ENCODE measurements around the gene CP.

CP gene

DNA sequence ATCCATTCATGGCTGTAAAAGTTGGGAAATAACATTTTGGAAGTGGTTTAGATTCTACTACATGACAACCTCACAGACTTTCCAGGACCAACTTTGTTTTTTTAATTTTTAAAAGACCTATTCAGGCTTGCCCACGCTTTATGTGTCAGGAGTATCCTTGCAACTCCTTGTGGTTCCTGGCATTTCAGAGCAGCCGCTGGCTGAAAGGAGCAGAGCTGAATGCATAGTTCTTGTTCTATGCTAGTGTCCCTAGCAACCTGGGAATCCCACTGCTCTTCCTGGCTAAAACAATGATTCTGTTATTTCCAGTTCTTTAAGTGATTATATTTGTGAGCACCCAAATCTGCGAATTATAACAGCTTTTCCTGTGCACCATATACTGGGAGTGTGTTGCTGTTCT lies 34.9 kb downstream of the CP start:
- no peak overlapping the region for H3K4me2 ChIP-seq (ENCODE audit: insufficient read depth, low read length, poor library complexity, severe bottlenecking)
- H3K27me3 ChIP-seq (ENCODE audit: control insufficient read depth in 3 of 3, insufficient read depth in 3 of 3, low read depth in 1 of 3, low read length in 3 of 3), result no peaks in the 10 kb centered on the region
- DNase-seq (ENCODE audit: low spot score), result no peak
- WGBS, 2 donors (ENCODE audit: extremely low coverage in 2 of 2, insufficient read length in 2 of 2, insufficient replicate concordance in 1 of 2), result no CpG with 5 or more reads among the region's 3 CpGs
- H3K23ac ChIP-seq (ENCODE audit: low read depth, low read length, poor library complexity), result no peak overlapping the region
- H2AK5ac ChIP-seq (ENCODE audit: low read depth, low read length), result no peak overlapping the region
- H3K4ac ChIP-seq (ENCODE audit: low read length), result no peak overlapping the region
- H2BK5ac ChIP-seq (ENCODE audit: low read length), result no peak overlapping the region
- H2AFZ ChIP-seq (ENCODE audit: low read length), result peak overlapping the region; percentile 53
- no peaks in the 10 kb centered on the region for H3K36me3 ChIP-seq (replicated peaks in 1 of 2; ENCODE audit: control insufficient read depth in 2 of 2, insufficient read depth in 2 of 2, low read length in 2 of 2)
- peaks cover 0 to 34% of the 10 kb centered on the region in 2 donors for H3K4me1 ChIP-seq (ENCODE audit: control insufficient read depth in 2 of 2, insufficient read depth in 1 of 2, low read depth in 1 of 2, low read length in 2 of 2)
- H3K79me1 ChIP-seq (ENCODE audit: low read depth, low read length), result no peaks in the 10 kb centered on the region
- H3K18ac ChIP-seq (ENCODE audit: low read length), result no peak overlapping the region
- H4K8ac ChIP-seq (ENCODE audit: low read depth, low read length), result no peak overlapping the region
- no peak overlapping the region for H4K91ac ChIP-seq (ENCODE audit: low read depth, low read length, poor library complexity)
- H2BK120ac ChIP-seq (ENCODE audit: low read depth, low read length), result no peak overlapping the region
- H2BK15ac ChIP-seq (ENCODE audit: low read length), result no peak overlapping the region
- H3K14ac ChIP-seq (ENCODE audit: low read length), result no peak overlapping the region
- no peak overlapping the region for H3K9ac ChIP-seq (ENCODE audit: low read depth, low read length, poor library complexity)
- no peak overlapping the region for H2BK12ac ChIP-seq (ENCODE audit: low read length)
- no peak overlapping the region for H3K27ac ChIP-seq (replicated peaks; ENCODE audit: low read length)
- H3K4me3 ChIP-seq (ENCODE audit: low read length in 2 of 2), result peak overlapping the region in 1 of 2 donors; percentile 0
- peaks cover 0 to 3% of the 10 kb centered on the region in 2 donors for H3K9me3 ChIP-seq (replicated peaks in 1 of 2; ENCODE audit: control insufficient read depth in 2 of 2, insufficient read depth in 1 of 2, low read depth in 1 of 2, low read length in 2 of 2)

DNA sequence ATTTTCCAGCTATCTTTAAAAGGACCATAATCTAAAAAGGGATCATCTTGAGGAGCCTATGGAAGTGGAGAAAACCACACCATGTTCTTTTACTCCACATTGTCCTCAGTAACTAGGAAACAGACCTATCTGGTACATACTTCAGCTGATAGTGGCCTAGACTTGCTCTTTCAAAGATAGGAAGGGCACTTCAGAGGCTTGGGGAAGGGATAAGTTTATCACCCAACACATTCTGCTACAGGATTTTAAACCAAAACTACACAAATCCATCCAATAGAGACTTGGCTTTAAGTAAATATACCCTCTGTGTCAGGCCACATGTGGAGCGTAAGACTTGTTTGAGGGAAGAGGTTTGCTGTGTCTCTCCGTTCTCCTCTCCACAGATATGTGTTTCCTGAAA lies 35.4 kb downstream of the CP start:
- H3K23ac ChIP-seq (ENCODE audit: low read depth, low read length, poor library complexity), result no peak overlapping the region
- H3K4me2 ChIP-seq (ENCODE audit: insufficient read depth, low read length, poor library complexity, severe bottlenecking), result no peak overlapping the region
- no peak for DNase-seq (ENCODE audit: low spot score)
- H3K9ac ChIP-seq (ENCODE audit: low read depth, low read length, poor library complexity), result no peak overlapping the region
- H3K4ac ChIP-seq (ENCODE audit: low read length), result no peak overlapping the region
- H2BK15ac ChIP-seq (ENCODE audit: low read length), result no peak overlapping the region
- no peak overlapping the region for H2AK5ac ChIP-seq (ENCODE audit: low read depth, low read length)
- H2BK120ac ChIP-seq (ENCODE audit: low read depth, low read length), result no peak overlapping the region
- H2BK12ac ChIP-seq (ENCODE audit: low read length), result no peak overlapping the region
- peak overlapping the region; percentile 53 for H2AFZ ChIP-seq (ENCODE audit: low read length)
- H4K91ac ChIP-seq (ENCODE audit: low read depth, low read length, poor library complexity), result no peak overlapping the region
- H3K4me3 ChIP-seq (ENCODE audit: low read length in 2 of 2), result peak overlapping the region in 1 of 2 donors; percentile 0
- H3K27me3 ChIP-seq (ENCODE audit: control insufficient read depth in 3 of 3, insufficient read depth in 3 of 3, low read depth in 1 of 3, low read length in 3 of 3), result no peaks in the 10 kb centered on the region
- WGBS, 2 donors (ENCODE audit: extremely low coverage in 2 of 2, insufficient read length in 2 of 2, insufficient replicate concordance in 1 of 2), result no CpG with 5 or more reads among the region's 2 CpGs
- H3K4me1 ChIP-seq (ENCODE audit: control insufficient read depth in 2 of 2, insufficient read depth in 1 of 2, low read depth in 1 of 2, low read length in 2 of 2), result peaks cover 0 to 34% of the 10 kb centered on the region in 2 donors
- H4K8ac ChIP-seq (ENCODE audit: low read depth, low read length), result no peak overlapping the region
- H3K79me1 ChIP-seq (ENCODE audit: low read depth, low read length), result no peaks in the 10 kb centered on the region
- no peaks in the 10 kb centered on the region for H3K36me3 ChIP-seq (replicated peaks in 1 of 2; ENCODE audit: control insufficient read depth in 2 of 2, insufficient read depth in 2 of 2, low read length in 2 of 2)
- H3K27ac ChIP-seq (replicated peaks; ENCODE audit: low read length), result no peak overlapping the region
- no peak overlapping the region for H3K18ac ChIP-seq (ENCODE audit: low read length)
- H3K14ac ChIP-seq (ENCODE audit: low read length), result no peak overlapping the region
- no peak overlapping the region for H2BK5ac ChIP-seq (ENCODE audit: low read length)
- peaks cover 0 to 3% of the 10 kb centered on the region in 2 donors for H3K9me3 ChIP-seq (replicated peaks in 1 of 2; ENCODE audit: control insufficient read depth in 2 of 2, insufficient read depth in 1 of 2, low read depth in 1 of 2, low read length in 2 of 2)

DNA sequence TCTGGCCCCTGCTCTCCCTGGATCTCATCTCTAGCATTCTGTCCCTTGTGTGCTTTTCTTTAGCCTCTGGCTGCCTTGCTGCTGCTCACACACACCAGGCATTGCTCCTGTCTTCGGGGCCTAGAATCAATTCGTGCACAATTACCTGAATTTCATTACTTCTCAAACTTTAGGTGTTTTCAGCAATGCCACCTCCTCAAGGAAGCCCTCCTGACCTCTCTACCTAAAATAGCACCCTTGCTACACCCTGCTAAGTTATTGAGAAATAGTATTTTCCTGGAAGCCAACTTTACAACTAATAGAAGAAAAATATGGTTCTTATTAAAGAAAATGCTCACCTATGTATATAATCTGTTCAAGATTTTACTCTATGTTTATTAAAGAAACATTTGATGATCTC lies 40.4 kb downstream of the CP start:
- Histone ChIP-seq H2BK5ac (ENCODE audit: low read length) (no peak overlapping the region), H4K8ac (ENCODE audit: low read depth, low read length) (no peak overlapping the region), H3K79me1 (ENCODE audit: low read depth, low read length) (no peaks in the 10 kb centered on the region), H3K4me1 (ENCODE audit: control insufficient read depth in 2 of 2, insufficient read depth in 1 of 2, low read depth in 1 of 2, low read length in 2 of 2) (peaks cover 0 to 17% of the 10 kb centered on the region in 2 donors), H3K23ac (ENCODE audit: low read depth, low read length, poor library complexity) (no peak overlapping the region), H3K27ac (replicated peaks; ENCODE audit: low read length) (no peak overlapping the region), H3K9ac (ENCODE audit: low read depth, low read length, poor library complexity) (no peak overlapping the region), H3K27me3 (ENCODE audit: control insufficient read depth in 3 of 3, insufficient read depth in 3 of 3, low read depth in 1 of 3, low read length in 3 of 3) (no peaks in the 10 kb centered on the region), H3K14ac (ENCODE audit: low read length) (no peak overlapping the region), H4K91ac (ENCODE audit: low read depth, low read length, poor library complexity) (no peak overlapping the region), H3K36me3 (replicated peaks in 1 of 2; ENCODE audit: control insufficient read depth in 2 of 2, insufficient read depth in 2 of 2, low read length in 2 of 2) (peaks cover 0 to 23% of the 10 kb centered on the region in 2 donors), H2BK120ac (ENCODE audit: low read depth, low read length) (no peak overlapping the region), H3K18ac (ENCODE audit: low read length) (peak overlapping the region; percentile 30), H2BK15ac (ENCODE audit: low read length) (no peak overlapping the region), H2BK12ac (ENCODE audit: low read length) (no peak overlapping the region), H3K4me2 (ENCODE audit: insufficient read depth, low read length, poor library complexity, severe bottlenecking) (no peak overlapping the region), H3K4me3 (ENCODE audit: low read length in 2 of 2) (no peak overlapping the region), H3K9me3 (replicated peaks in 1 of 2; ENCODE audit: control insufficient read depth in 2 of 2, insufficient read depth in 1 of 2, low read depth in 1 of 2, low read length in 2 of 2) (peaks cover 6 to 17% of the 10 kb centered on the region in 2 donors), H2AK5ac (ENCODE audit: low read depth, low read length) (no peak overlapping the region), H3K4ac (ENCODE audit: low read length) (no peak overlapping the region), H2AFZ (ENCODE audit: low read length) (no peak overlapping the region)
- WGBS, 2 donors (ENCODE audit: extremely low coverage in 2 of 2, insufficient read length in 2 of 2, insufficient replicate concordance in 1 of 2), result no CpG with 5 or more reads among the region's 2 CpGs
- DNase-seq (ENCODE audit: low spot score), result no peak

DNA sequence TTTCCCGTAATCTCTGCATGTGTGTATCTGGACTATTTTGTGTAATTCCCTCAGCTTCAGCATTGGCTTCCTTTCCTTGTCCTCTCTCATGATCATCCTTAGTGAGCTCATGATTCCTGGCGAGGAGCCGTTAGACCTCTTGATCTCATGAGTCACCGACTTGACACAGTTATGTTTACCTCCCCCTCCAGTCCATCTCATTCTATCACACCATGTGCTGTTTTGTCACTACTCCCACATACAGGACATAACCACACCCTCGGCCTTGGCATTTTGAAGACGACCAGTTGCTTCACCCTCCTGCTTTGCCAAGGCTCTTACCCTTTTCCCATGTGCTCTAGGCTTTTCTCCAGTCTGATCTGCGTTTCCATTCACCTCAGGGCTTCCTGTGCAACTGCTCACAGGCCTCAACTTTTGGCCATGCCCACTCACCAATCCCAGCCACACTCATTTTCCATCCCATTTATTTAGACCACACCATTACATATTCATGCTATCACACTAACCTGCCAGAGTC lies 41.5 kb downstream of the CP start:
- Histone ChIP-seq H2AK5ac (ENCODE audit: low read depth, low read length) (no peak overlapping the region), H3K4me2 (ENCODE audit: insufficient read depth, low read length, poor library complexity, severe bottlenecking) (no peak overlapping the region), H3K23ac (ENCODE audit: low read depth, low read length, poor library complexity) (no peak overlapping the region), H4K8ac (ENCODE audit: low read depth, low read length) (no peak overlapping the region), H3K36me3 (replicated peaks in 1 of 2; ENCODE audit: control insufficient read depth in 2 of 2, insufficient read depth in 2 of 2, low read length in 2 of 2) (peaks cover 0 to 34% of the 10 kb centered on the region in 2 donors), H3K18ac (ENCODE audit: low read length) (no peak overlapping the region), H3K4me1 (ENCODE audit: control insufficient read depth in 2 of 2, insufficient read depth in 1 of 2, low read depth in 1 of 2, low read length in 2 of 2) (peaks cover 0 to 6% of the 10 kb centered on the region in 2 donors), H4K91ac (ENCODE audit: low read depth, low read length, poor library complexity) (no peak overlapping the region), H3K27me3 (ENCODE audit: control insufficient read depth in 3 of 3, insufficient read depth in 3 of 3, low read depth in 1 of 3, low read length in 3 of 3) (no peaks in the 10 kb centered on the region), H2BK15ac (ENCODE audit: low read length) (no peak overlapping the region), H2BK5ac (ENCODE audit: low read length) (no peak overlapping the region), H2BK12ac (ENCODE audit: low read length) (no peak overlapping the region), H3K79me1 (ENCODE audit: low read depth, low read length) (no peaks in the 10 kb centered on the region), H2AFZ (ENCODE audit: low read length) (no peak overlapping the region), H3K14ac (ENCODE audit: low read length) (no peak overlapping the region), H2BK120ac (ENCODE audit: low read depth, low read length) (no peak overlapping the region), H3K4ac (ENCODE audit: low read length) (no peak overlapping the region), H3K4me3 (ENCODE audit: low read length in 2 of 2) (no peak overlapping the region), H3K9me3 (replicated peaks in 1 of 2; ENCODE audit: control insufficient read depth in 2 of 2, insufficient read depth in 1 of 2, low read depth in 1 of 2, low read length in 2 of 2) (peaks cover 6 to 25% of the 10 kb centered on the region in 2 donors), H3K9ac (ENCODE audit: low read depth, low read length, poor library complexity) (no peak overlapping the region), H3K27ac (replicated peaks; ENCODE audit: low read length) (no peak overlapping the region)
- WGBS, 2 donors (ENCODE audit: extremely low coverage in 2 of 2, insufficient read length in 2 of 2, insufficient replicate concordance in 1 of 2), result no CpG with 5 or more reads among the region's 7 CpGs
- no peak for DNase-seq (ENCODE audit: low spot score)
